ENCODE data around the gene FOXP1.

FOXP1 gene

DNA sequence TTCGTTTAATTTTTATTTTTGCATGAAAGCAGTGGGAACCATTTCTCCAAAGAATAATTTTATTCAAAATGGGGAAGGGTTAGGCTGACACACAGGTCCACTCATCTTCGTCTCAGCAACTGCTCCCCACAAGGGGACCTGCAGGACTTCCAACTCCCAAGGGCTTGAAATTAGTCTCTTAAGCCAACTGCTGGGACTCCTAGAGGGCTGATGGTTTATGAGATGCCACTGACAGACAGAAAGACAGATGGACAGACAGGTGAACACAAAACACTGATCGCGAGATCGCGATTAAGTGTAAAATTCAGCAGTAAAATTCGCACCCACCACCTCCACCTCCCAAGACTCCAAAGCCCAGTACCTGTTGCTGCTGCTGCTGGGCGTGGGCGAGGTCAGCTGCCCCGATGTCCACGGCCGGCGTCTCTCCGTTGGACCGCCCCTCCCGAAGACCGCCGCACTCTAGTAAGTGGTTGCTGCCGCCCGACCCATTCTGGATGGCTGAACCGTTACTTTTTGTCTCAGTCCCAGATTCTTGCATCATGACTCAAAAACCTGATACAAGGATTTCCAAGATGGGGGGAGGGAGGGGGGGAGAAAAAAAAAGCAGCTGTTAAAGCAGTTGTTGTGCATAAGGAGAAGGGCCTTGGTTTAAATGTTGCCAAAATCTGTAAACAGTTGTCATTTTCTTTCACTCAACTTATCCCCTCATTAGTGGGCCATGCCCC is 385.5 kb downstream of the FOXP1 start:
- no peak for DNase-seq

- no peak for DNase-seq
These were observed 388.0 kb downstream of the FOXP1 start for GRCh38 chr3:71195492-71195891.

DNA sequence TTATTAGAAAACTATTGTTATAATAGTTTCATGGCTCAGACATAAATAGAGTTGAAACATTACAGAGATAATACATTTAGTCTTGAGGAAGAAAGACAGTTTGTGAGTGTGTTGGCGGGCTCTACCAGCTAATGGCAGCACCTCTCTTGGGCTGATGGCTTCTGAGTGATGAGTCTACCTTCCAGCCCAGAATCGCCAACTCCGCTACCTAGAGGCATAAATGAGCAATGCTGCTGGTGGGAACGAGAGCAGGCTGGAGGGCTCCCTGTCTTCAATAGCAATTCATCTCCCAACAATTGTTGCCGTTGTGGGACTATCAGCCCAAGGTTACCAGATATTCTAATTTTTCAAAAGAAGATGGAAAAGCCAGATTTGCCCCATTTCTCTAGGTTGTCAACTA is 388.7 kb downstream of the FOXP1 start:
- no peak for DNase-seq

DNA sequence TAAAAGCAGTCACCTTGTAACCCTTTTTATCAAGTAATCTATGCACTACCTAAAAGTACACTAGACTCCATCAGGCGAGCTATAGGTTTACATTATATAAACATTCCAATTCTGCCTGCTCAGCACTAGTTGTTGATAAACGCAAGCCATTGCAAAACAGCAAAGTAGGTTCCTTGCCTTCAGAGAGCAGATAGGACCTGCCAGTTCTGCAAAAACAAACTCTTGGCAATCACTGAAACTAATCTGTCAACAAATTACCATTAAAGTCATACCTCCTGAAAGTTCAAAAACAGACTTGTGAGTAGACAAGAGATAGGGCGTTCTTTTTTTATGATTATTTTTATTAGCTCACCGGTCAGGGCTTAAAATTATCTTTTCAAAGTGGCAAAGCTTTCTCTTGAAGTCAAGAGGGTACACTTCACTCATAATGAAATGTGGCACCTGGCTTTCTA is 392.5 kb downstream of the FOXP1 start:
- no peak for DNase-seq

GRCh38 chr3:71189480-71189879 is 394.0 kb downstream of the FOXP1 start:
- no peak for DNase-seq

GRCh38 chr3:71187715-71188114 is 395.8 kb downstream of the FOXP1 start:
- DNase-seq: no peak

- DNase-seq: no peak
These were observed 396.7 kb downstream of the FOXP1 start for GRCh38 chr3:71186801-71187200.

GRCh38 chr3:71185733-71186455 is 397.6 kb downstream of the FOXP1 start:
- DNase-seq: no peak

DNA sequence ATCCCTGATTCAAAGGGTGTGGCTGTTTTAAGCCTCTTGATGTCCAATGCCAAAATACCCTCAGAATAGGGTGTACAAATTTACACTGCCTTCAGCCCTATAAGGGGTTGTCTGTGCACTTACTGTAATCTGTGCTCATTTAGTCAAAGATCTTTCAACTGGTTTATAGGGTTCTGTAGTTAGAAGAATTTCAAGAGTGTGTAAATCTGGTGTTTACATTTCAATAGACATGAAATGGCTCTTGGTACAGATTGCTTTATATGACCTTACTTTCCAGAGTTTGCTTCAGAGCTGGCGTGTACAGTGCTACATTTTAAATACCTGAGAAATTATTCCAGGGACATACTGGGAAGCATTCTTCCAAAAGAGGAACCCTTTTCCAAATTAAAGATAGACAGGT is 399.3 kb downstream of the FOXP1 start:
- DNase-seq: no peak

DNA sequence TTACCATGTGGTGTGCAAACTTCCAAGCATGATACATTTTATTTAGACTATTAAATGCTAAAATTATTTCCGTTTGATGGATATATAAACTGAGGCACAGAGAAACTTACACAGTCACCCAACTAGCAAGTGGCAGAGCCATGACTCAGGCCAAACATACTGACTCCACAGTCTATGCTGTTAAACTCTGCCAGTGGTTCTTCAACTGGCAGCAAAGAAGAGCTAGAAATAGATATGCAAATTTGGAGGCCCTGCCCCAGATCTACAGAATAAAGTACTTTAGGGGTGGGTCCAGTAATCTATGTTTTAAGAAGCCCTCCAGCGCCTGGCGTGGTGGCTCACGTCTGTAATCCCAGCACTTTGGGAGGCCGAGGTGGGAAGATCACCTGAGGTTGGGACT is 400.0 kb downstream of the FOXP1 start:
- no peak for DNase-seq

GRCh38 chr3:71180524-71180923 is 403.0 kb downstream of the FOXP1 start:
- peak in 1 of 2 experiments; percentile 11 for DNase-seq

GRCh38 chr3:71177375-71177774 is 406.2 kb downstream of the FOXP1 start:
- DNase-seq: no peak

DNA sequence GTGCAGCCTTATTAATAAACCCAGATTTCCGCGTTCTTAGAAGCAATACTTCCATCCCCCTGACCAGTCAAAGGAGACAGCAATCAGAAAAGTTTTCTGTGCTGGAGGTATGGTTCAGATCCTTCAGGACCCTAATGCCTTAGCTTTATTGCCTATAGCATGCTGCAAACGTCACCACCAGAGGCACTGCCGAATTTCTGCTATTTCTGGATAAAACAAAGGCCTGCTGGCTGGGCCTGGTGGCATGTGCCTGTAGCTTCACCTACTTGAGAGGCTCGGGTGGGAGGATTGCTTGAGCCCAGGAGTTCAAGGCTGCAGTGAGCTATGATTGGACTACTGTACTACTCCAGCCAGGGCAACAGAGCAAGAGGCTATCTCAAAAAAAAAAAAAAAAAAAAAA is 407.2 kb downstream of the FOXP1 start:
- DNase-seq: no peak

DNA sequence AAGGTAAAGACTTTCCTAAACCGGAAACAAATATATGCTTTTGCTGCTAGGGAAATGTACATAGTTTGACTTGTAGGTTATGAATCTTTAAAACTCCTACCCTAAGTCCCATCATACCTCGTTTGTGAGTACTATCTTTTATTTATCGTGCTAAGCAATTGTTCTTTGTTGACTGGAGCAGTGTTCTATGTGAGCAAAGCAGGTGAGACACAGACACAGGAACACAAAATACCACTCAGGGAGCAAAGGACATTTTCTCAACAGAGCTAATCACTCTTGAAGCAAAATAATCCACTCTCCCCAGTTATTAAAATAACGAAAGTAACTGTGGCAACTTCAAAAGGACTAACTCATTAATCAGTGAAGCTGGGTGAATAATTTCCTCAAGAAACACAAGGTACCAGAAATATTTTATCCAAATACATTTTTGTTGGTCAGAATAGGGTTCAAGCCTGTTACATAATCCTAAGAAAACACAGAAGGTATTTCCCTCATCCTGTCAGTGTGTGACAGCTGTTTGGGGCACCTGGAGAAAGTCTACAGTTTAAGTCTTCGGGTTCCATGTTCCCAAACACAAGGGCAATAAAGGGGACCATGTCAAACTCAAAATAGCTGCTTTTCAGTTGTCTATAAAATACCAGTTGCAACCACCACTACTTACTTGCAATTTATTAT is 407.7 kb downstream of the FOXP1 start:
- DNase-seq: no peak

GRCh38 chr3:71172951-71173350 is 410.6 kb downstream of the FOXP1 start:
- peak in 1 of 2 experiments; percentile 16 for DNase-seq

- no peak for DNase-seq
These were observed 411.3 kb downstream of the FOXP1 start for GRCh38 chr3:71172189-71172588.

- no peak for DNase-seq
These were observed 412.3 kb downstream of the FOXP1 start for GRCh38 chr3:71171247-71171646.

DNA sequence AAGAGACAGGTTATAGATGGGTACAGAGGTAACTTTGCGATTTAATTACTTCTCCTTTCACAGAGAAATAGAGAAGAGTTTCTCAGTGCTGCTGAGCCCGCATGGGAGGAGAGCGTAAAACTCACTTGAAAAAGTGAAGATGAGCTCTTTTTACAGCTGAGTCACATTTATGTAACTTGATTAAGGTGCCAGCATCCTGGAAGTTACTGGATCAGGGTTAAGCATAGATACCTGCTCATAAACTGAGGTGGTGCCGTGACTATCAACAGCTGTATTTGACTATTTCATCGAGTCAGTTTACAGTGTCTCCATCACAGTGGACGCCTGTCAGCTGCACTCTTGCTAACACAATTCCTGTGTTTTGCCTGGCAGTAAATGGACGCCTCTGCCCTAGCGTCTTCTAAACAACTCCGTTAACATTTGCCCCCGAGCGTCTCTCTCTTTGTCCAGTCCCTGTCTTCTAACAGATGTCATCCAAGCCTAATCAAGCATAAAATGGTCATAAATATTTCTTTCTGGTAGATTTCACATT is 414.6 kb downstream of the FOXP1 start:
- DNase-seq: no peak

DNA sequence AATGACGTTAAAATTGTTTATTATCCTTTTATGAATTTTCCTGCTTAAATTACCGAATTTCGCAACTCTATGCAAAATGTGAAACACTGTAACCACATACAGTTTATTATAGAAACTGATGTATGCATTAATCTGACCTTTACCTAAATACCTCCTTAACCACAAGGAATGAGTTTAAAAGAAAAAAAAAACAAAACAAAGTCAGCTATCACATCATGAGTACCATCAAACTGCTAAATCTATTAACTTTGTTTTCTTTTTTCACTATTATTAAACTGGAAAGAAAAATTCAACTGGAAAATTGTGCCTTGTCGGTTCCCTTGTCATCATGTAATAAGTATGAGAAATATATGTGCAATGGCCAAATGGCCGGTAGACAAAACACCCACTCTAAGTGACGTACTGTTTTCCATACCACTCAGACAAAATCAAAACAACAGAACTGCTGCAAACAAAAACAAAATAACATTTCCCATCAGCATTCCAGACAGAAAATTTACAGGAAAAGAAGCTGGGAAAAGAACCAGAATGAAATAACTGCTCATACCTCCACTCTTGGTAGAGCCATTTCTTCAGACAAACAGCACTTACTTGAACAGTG is 415.3 kb downstream of the FOXP1 start:
- no peak for DNase-seq

DNA sequence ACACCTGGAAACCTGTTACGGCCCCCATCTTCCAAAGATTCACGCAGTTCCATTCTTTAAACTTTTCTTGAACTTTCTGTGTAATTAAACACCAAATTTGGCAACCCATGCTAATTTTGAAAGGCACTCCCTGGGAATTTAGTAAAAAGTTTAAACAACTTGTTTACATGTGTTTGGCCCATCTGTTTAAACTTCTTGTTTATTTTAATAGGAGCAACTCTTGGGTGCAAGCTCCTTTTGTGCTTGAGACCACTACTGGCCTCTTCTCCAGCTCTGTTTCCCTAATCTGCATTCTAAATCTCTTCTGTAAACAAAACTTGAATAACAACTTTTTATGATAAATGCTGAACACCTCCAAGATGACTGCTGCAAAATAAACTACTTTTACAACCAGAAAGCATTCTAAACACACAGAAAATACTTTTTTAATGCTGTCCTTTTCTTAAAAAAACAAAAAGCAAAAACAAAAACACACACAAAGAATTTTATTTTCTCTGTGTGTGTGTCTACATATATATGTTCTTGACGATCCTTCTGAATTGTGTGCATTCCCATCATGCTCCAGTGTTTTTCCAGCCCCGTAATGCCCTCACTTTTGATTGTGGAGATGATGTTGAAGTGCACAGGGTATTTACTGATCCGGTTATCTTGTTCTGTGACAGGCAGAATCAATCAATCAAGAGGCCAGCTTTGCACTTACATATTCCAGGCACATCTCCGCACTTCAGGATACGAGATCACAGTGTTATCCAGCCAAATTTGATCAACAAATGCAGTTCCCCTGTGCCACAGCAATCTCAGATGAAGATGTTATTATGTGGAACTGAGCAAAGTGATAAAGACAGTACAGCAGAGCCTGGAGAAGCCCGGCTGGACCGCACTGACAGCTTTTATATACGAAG is 416.9 kb downstream of the FOXP1 start:
- no peak for DNase-seq

DNA sequence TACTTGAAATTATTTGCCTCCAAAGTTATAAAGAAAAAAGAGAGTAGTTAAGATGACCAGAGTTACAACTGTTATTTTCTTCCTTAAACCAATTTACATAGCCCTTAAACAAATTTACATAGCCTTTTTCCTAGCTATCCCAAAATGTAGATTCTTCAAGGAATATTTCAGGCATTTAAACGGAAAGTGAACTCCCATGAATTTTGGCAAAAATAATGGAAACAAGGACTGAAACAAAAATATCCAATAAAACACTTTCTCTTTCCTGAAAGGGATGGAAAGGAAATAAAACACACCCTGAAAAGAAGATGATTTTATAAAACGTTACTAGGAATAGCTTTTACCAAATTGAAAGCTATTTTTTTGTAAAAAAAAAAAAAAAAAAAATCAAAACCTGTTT is 418.6 kb downstream of the FOXP1 start:
- DNase-seq: no peak
